Measurements from ENCODE around the gene RORC.

- TF ChIP-seq, protein P1, sequence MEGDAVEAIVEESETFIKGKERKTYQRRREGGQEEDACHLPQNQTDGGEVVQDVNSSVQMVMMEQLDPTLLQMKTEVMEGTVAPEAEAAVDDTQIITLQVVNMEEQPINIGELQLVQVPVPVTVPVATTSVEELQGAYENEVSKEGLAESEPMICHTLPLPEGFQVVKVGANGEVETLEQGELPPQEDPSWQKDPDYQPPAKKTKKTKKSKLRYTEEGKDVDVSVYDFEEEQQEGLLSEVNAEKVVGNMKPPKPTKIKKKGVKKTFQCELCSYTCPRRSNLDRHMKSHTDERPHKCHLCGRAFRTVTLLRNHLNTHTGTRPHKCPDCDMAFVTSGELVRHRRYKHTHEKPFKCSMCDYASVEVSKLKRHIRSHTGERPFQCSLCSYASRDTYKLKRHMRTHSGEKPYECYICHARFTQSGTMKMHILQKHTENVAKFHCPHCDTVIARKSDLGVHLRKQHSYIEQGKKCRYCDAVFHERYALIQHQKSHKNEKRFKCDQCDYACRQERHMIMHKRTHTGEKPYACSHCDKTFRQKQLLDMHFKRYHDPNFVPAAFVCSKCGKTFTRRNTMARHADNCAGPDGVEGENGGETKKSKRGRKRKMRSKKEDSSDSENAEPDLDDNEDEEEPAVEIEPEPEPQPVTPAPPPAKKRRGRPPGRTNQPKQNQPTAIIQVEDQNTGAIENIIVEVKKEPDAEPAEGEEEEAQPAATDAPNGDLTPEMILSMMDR (IDR thresholded peaks at IDR 0.05), result no peak
- TF ChIP-seq POLR2A (IDR thresholded peaks at IDR 0.05), result no peak
These were observed 17.5 kb upstream of the RORC start for GRCh38 chr1:151849126-151849525.
